Activated naive CD8-positive, alpha-beta T cell treated with anti-CD3 and anti-CD28 coated beads, Interleukin-2, amount 50 U/mL, for 16 hours (primary cell): Measurements from ENCODE around the gene ZMYND10.

Experiments used
- DNase-seq: peaks from one replicate; pipeline ENCODE4 v3.0.0-alpha.2; 2020; ENCODE audit warnings: low read depth, low spot score

ZMYND10 gene

GRCh38 chr3:50347187-50347813 is 1.8 kb upstream of the ZMYND10 start:
- peak; percentile 55 for DNase-seq

- DNase-seq, result no peak
Measured at GRCh38 chr3:50345008-50345407, 524 bp downstream of the ZMYND10 start.

GRCh38 chr3:50342813-50343633 is 2.5 kb downstream of the ZMYND10 start:
- no peak for DNase-seq

- no peak for DNase-seq
Measured at GRCh38 chr3:50341996-50342650, 3.4 kb downstream of the ZMYND10 start.

GRCh38 chr3:50341537-50341936 is 4.0 kb downstream of the ZMYND10 start:
- no peak for DNase-seq

GRCh38 chr3:50340448-50341329 is 4.8 kb downstream of the ZMYND10 start, which contains the start of gene RASSF1:
RASSF1 (minus strand) TSS chr3:50340836; CDS start chr3:50340805, 31 bp downstream.
- DNase-seq, result no peak

- DNase-seq, result no peak
Measured at GRCh38 chr3:50340147-50340447, 5.4 kb downstream of the ZMYND10 start.

- no peak for DNase-seq
Measured at GRCh38 chr3:50339485-50340146, 5.9 kb downstream of the ZMYND10 start.

- no peak for DNase-seq
Measured at GRCh38 chr3:50338965-50339364, 6.6 kb downstream of the ZMYND10 start.

GRCh38 chr3:50337175-50337861 is 8.2 kb downstream of the ZMYND10 start:
- peak; percentile 93 for DNase-seq

- no peak for DNase-seq
Measured at GRCh38 chr3:50336452-50337174, 8.9 kb downstream of the ZMYND10 start.

GRCh38 chr3:50334339-50335075 is 11.0 kb downstream of the ZMYND10 start:
- DNase-seq, result no peak

- DNase-seq, result no peak
Measured at GRCh38 chr3:50333744-50334328, 11.7 kb downstream of the ZMYND10 start.

GRCh38 chr3:50331364-50331907 is 14.1 kb downstream of the ZMYND10 start:
- DNase-seq, result no peak

GRCh38 chr3:50330330-50330729 is 15.2 kb downstream of the ZMYND10 start:
- DNase-seq, result no peak

GRCh38 chr3:50327943-50328691 is 17.4 kb downstream of the ZMYND10 start, which contains the start of gene TUSC2:
TUSC2 (minus strand) TSS chr3:50328223; CDS start chr3:50328099, 124 bp downstream.
- peak; percentile 84 for DNase-seq

- no peak for DNase-seq
Measured at GRCh38 chr3:50327129-50327528, 18.4 kb downstream of the ZMYND10 start.

- DNase-seq, result no peak
Measured at GRCh38 chr3:50326182-50326541, 19.4 kb downstream of the ZMYND10 start.
